Right ventricle myocardium superior (tissue), 1 donor: ENCODE data around the gene SPDL1. TPM values are rescaled to one million over a fixed set of nuclear protein-coding genes. Genes with fewer than 3 reads are reported as not detected.

ENCODE experiments used
- ATAC-seq: fragments of 200-7000 bp; cut with Tn5 transposase; one replicate; pipeline ENCODE4 v1.9.1; 2020; ENCODE audit warnings: mild to moderate bottlenecking; ENCODE audit not compliant: poor library complexity
- DNase-seq: peaks from one replicate; pipeline ENCODE4 v3.0.0-alpha.2; 2020
- intact Hi-C: fragments of 100-400 bp; cut with DNase I; formaldehyde crosslinking; loops from one replicate; pipeline ENCODE4 v1.11.2; 2022
- long read RNA-seq: library from polyadenylated mRNA; unstranded; transcript quantifications from one replicate; pipeline ENCODE4 v2.0.0, GENCODE V29; 2021
- total RNA-seq: library from RNA; stranded (reverse); fragmentation: NEBNext Ultra II Directional; extraction: Animal tissue kit (Norgen Biotek cat#: 25700); gene quantifications from one replicate; pipeline ENCODE4 v1.2.1, GENCODE V29; 2021
- donor health status: DM: no; HTN: yes; CAD: no; lungs with severe emphysema.

SPDL1 gene, protein sequence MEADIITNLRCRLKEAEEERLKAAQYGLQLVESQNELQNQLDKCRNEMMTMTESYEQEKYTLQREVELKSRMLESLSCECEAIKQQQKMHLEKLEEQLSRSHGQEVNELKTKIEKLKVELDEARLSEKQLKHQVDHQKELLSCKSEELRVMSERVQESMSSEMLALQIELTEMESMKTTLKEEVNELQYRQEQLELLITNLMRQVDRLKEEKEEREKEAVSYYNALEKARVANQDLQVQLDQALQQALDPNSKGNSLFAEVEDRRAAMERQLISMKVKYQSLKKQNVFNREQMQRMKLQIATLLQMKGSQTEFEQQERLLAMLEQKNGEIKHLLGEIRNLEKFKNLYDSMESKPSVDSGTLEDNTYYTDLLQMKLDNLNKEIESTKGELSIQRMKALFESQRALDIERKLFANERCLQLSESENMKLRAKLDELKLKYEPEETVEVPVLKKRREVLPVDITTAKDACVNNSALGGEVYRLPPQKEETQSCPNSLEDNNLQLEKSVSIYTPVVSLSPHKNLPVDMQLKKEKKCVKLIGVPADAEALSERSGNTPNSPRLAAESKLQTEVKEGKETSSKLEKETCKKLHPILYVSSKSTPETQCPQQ
- total RNA-seq, result 3.4 TPM
- long read RNA-seq, transcript SPDL1-201 (12 exons, 2,668 nt), result major isoform, 6 of 8 reads
- long read RNA-seq, partial matches to known transcripts, result 0 of 8 reads
- long read RNA-seq, other reads (novel, unspliced or antisense), result 2 of 8 reads

GRCh38 chr5:169583424-169584220 lies at the start of gene SPDL1:
Gene SPDL1 (plus strand): TSS chr5:169583773. CDS start chr5:169588417, 4,644 bp downstream.
- intact Hi-C loops, result loop anchor here (5.0 kb wide), 1 partner anchor 596 kb away; no protein-coding TSS in a partner anchor
- DNase-seq (peak; percentile 97), ATAC-seq (peak; percentile 96)

DNA sequence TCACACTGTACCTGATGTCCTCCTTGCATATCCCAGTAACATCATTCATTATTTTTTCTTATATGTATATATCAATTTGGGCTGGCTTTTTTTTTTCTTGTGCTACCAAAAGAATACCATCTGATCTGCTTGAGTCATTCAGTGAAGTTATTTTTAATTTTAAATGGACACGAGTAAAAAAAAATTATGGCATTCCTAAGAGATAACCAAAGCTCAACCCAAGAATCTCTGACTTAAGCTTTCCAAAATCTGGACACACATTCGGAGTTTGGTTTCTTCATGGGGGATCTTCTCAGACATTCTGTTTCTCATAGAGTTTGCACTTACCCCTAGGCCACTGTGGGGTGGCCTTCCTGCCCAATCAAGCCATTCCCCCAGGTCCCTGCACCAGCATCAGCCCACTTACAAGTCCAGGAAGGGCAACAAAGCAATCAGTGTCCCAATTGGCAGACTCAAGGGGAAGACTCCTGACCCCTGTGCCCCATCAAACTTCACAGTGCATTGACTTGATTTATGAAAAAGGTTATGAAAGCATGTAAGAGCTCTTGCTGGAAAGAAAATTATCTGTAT lies 49.2 kb upstream of the SPDL1 start:
- ATAC-seq (no peak), DNase-seq (peak; percentile 36)
- intact Hi-C loops, result no loop called here

- DNase-seq (no peak), ATAC-seq (no peak)
- intact Hi-C loops, result no loop called here
Observed at GRCh38 chr5:169534939-169535338, 48.6 kb upstream of the SPDL1 start.

DNA sequence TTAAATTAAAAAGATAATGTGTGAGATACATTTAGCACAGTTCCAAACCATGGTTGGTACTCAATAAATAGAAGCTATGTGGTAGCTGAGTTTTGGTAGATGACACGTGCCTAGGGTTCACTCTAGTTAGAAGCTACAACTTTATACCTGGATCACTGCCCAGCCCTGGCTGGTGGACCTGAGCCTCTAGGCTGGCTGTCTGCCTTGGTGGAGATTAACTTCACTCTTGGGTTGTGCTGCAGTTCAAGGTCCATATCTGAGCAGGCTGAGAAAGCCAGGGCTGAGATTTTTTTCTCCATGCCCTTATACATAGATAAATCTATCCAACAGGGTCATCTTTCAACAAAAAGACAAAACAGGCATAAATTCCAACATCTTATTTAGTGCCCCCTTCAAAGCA lies 44.6 kb upstream of the SPDL1 start:
- ATAC-seq, result peak; percentile 96
- peak; percentile 54 for DNase-seq
- intact Hi-C loops, result no loop called here

- intact Hi-C loops, result loop anchor here (10.0 kb wide), 2 partner anchors 238 to 558 kb away; partner anchors contain the start of gene SLIT3
- no peak for ATAC-seq
Observed at GRCh38 chr5:169542811-169543210, 40.8 kb upstream of the SPDL1 start.

GRCh38 chr5:169544264-169544950 lies 39.2 kb upstream of the SPDL1 start:
- no peak for ATAC-seq
- intact Hi-C loops, result loop anchor here (10.0 kb wide), 2 partner anchors 240 to 560 kb away; partner anchors contain the start of gene SLIT3
- no peak for DNase-seq

More at GRCh38 chr5:169542811-169543210, 40.8 kb upstream of the SPDL1 start:
- no peak for DNase-seq

DNA sequence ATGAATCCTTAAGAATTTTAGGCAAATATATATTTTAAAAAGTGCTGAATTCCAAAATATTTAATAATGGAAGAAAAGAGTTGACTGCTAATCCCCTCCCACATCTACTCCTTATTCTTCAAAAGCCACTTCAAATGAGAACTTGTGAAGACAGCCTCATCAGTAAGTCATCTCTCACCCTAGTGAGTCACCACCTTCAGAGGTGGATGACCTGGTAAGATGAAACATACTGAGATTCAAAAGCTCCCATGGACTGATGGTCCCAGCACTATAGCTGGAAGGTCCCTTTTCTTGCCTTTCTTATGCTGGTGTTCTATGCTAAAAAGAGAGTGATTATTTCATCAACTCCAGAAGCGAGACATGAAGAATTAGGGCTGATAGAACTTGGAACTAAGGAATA lies 37.8 kb upstream of the SPDL1 start:
- ATAC-seq (no peak), DNase-seq (no peak)
- intact Hi-C loops, result loop anchor here (10.0 kb wide), 2 partner anchors 241 to 561 kb away; partner anchors contain the start of gene SLIT3

- intact Hi-C loops, result loop anchor here (10.0 kb wide), 2 partner anchors 242 to 562 kb away; partner anchors contain the start of gene SLIT3
Observed at GRCh38 chr5:169546346-169546745, 37.2 kb upstream of the SPDL1 start.

GRCh38 chr5:169547508-169547907 lies 36.1 kb upstream of the SPDL1 start:
- ATAC-seq, result peak; percentile 68
- intact Hi-C loops, result loop anchor here (10.0 kb wide), 2 partner anchors 243 to 563 kb away; partner anchors contain the start of gene SLIT3

More at GRCh38 chr5:169546346-169546745, 37.2 kb upstream of the SPDL1 start:
- no peak for DNase-seq
- ATAC-seq, result no peak

DNA sequence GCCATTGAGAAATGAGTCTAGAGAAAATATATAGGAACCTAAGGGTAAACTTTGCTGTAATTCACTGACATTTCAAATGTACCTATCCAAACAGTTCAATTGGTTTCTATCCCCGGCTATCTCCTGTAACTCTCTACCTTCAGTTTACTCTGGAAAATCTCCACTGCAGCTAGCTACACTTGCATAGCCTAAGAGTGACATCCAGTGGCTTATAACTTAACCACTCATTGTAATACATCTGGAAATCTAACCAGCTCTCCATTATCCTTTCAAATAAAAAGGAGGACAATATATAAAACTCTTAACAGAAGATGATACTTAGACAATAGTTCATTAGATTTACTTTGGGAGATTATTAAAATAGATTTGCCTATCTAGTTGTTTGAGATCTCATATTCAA lies 35.3 kb upstream of the SPDL1 start:
- no peak for DNase-seq
- intact Hi-C loops, result loop anchor here (10.0 kb wide), 2 partner anchors 244 to 564 kb away; partner anchors contain the start of gene SLIT3
- peak; percentile 92 for ATAC-seq

More at GRCh38 chr5:169547508-169547907, 36.1 kb upstream of the SPDL1 start:
- DNase-seq, result no peak

GRCh38 chr5:169549453-169550100 lies 34.0 kb upstream of the SPDL1 start:
- ATAC-seq, result no peak
- intact Hi-C loops, result loop anchor here (10.0 kb wide), 2 partner anchors 245 to 565 kb away; partner anchors contain the start of gene SLIT3
- no peak for DNase-seq

DNA sequence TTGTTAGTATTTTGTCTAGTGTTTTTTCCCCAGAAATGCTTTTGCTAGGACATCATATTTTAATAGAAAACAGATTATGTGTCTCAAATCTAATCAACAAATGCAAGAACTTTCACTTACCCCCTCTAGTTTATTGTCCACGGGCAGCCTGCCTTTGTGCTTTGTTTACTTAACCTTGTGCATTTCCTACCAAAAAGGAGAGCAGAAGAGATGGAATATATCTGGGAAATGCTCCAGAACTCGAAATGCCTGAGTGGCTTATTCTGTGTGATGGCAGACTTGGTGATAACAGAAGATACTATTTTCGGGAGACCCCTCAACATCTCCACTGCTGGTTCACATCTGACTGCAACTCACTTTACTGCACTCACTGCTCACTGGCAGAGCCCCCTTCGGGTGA lies 33.3 kb upstream of the SPDL1 start:
- intact Hi-C loops, result no loop called here
- ATAC-seq (no peak), DNase-seq (no peak)

- intact Hi-C loops, result no loop called here
- no peak for ATAC-seq
- DNase-seq, result no peak
Observed at GRCh38 chr5:169551146-169551545, 32.4 kb upstream of the SPDL1 start.

GRCh38 chr5:169551696-169552095 lies 31.9 kb upstream of the SPDL1 start:
- no peak for ATAC-seq
- no peak for DNase-seq
- intact Hi-C loops, result no loop called here

GRCh38 chr5:169554251-169554650 lies 29.3 kb upstream of the SPDL1 start:
- intact Hi-C loops, result no loop called here
- no peak for DNase-seq
- no peak for ATAC-seq

GRCh38 chr5:169557838-169558237 lies 25.7 kb upstream of the SPDL1 start:
- intact Hi-C loops, result no loop called here
- no peak for ATAC-seq

GRCh38 chr5:169561893-169562292 lies 21.7 kb upstream of the SPDL1 start:
- DNase-seq (no peak), ATAC-seq (peak; percentile 22)
- intact Hi-C loops, result no loop called here

More at GRCh38 chr5:169557838-169558237, 25.7 kb upstream of the SPDL1 start:
- DNase-seq, result no peak
